Mucosa of gallbladder (tissue), 1 donor: ENCODE data around the gene SLC49A3. TPM values are rescaled to one million over a fixed set of nuclear protein-coding genes. Genes with fewer than 3 reads are reported as not detected.
"Not testable (repeated sequence)": the region's sequence is repeated elsewhere in the genome, so short reads cannot be mapped to it uniquely, and the experiment has no call there.

Experiments used
- DNase-seq: peaks from one replicate; pipeline ENCODE4 v3.0.0-alpha.2; 2020; ENCODE audit warnings: low spot score
- total RNA-seq: library from RNA; stranded (reverse); gene quantifications from one replicate; pipeline ENCODE4 v1.2.1, GENCODE V29; 2021
- donor health status: DM: no; HTN: no; CAD: no.

SLC49A3 gene
- total RNA-seq, 1 donor from 2014 or later, result 13.9 TPM

DNA sequence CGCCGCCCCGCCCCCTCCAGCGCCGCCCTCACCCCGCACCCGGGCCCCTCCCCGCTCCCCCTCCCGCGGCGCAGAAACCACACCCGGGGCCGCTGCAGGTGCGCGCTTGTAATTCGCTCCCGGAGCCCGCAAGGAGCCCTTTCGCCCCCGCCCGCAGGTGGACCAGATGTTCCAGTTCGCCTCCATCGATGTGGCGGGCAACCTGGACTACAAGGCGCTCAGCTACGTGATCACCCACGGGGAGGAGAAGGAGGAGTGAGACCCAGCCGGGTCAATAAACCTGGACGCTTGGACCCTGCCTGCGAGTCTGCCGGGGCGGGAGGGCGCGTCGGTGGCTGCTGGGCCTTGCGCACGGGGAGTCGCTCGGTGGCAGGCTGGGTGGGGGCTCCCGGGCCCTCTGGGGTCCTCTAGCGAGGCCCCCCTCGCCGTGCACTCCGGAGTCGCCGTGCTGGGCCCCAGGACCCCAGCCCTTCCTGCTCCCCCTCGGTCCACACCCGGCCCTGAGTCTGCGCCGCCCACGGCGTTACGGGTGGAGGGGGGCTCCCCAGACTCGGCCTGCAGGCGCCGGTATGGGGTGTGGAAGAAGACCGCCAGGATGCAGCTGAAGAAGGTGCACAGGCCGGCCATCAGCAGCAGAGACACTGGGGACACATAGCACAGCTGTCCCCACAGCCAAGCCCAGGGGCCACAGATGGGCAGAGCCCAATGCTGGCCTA, 7.1 kb downstream of the SLC49A3 start:
- DNase-seq, result no peak

DNA sequence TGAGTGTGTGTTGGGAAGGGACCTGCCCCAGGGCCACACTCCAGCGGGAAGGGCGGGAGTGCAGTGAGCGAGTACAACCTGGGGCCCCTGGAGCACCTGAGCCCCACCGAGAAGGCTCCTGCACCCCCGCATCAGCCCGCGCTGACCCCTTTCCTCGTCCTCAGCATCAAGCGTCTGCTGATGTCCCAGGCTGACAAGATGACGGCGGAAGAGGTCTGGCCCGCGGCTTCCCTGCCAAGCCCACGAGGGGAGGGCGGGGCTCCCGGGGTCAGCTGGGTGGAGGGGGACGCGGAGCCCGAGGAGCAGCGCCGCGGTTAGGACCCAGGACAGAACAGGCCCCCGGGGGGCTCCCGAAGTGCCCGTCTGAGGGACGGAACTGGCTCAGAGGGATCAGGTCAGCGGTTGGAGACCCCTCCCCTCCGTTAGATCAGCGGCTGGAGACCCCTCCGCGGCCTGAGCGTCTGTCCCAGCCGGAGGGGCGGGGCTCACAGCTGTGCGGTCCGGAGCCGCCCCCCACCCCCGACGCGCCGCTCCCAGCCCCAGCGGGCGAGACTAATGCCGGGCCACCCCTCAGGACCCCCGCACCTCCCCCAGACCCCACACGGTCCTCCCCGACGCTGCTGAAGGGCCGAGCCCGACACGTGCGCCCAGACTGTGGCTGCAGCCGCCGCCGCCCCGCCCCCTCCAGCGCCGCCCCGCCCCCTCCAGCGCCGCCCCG, 7.9 kb downstream of the SLC49A3 start:
- DNase-seq, result no peak

DNA sequence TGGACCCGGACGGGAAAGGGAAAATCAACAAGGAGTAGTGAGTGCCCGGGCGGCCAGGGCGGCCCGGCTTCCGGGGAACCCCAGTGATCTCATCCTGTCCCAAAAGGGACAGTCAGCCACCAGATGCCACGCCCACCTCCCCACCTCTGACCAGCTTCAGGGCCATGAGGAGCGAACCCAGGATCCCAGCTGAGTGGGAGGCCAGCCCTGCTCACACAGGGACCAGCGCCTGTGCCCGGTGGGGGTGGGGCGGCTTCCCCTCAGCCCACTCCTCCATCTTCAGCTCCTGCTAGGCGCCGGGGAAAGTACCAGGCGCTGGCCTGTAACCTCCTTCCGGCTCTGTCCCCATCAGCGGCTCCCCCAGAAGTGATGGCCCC, 8.4 kb downstream of the SLC49A3 start:
- DNase-seq, result no peak

DNA sequence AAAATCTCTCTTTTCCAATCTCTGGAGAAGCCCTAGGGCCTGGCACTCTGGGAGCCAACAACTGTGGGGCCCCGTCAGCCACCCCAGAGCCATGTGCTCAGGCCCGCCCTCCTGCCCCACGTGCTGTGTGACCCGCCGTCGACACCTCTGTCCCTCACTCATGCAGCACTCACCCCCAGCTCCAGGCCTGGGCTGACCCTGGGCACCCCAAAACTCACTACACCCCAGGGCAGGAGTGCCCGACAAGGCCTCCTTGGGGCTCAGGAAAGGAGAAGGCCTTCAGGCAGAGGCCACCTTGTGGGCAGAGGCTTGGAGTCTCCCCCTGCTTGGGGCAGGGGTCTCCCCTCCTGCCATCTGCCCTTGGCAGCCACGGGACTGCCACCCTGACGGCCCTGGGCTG, 8.9 kb downstream of the SLC49A3 start:
- no peak for DNase-seq

DNA sequence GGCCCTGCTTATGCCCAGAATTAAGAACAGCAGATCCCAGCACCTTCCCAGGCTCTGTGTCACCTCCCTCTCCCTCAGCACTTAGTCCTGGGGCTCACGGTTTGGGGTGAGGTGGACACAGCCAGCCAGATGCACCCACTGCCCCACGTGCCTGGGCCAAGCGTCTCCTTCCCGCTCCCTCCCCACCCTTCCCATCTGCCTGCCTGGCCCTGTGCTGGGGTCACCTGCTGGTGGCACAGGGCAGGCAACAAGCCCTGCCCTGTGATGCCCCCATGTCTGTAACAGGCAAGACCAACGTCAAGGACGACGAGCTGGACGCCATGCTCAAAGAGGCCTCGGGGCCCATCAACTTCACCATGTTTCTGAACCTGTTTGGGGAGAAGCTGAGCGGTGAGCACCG, 9.3 kb downstream of the SLC49A3 start:
- no peak for DNase-seq

DNA sequence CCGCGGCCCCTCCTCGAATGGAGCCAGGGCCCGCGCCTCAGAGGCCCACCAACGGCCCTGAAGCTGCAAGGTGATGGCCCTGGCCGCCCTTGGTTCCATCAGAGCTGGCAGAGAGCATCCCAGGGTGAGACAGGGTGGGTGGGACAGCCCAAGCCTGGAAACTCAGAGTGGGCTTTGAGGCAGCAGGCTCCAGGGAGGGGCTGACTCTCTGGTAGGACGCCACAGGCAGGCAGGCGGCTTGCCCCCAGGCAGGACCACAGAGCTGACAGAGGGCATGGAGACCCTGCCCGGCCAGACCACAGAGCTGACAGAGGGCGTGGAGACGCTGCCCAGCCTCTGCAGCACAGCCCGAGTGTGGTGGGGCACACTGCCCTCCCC, 9.9 kb downstream of the SLC49A3 start:
- DNase-seq, result no peak

DNA sequence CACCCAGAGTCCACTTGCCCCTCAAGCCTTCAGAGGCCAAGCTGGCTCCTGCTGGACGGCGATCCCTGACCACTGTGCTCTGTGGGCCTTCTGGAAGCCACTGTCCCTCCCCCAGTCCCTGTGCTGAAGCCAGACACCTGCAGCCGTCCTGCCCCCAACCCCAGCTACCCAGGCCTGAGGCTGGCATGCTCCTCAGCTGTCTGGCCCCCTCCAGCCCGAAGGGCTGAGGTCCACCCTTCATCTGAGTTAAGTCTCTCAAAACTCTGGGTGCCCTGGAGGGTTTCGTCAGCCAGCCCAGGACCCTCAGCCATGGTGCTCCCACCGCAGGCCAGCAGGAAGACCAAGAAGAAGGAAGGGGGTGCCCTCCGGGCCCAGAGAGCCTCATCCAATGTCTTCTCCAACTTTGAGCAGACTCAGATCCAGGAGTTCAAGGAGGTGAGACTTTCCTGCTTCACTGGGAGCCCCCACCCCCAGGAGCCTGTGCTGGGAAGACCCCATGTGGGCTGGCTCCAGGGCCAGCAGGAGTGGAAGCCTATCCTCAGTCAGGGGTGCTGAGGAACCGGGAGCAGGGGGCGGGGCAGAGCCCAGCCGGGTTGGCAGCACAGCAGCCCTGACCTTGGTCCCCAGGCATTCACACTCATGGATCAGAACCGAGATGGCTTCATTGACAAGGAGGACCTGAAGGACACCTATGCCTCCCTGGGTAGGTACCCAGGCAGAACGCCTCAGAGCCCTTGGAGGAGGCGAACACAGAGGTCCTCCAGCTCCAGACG, 10.4 kb downstream of the SLC49A3 start:
- DNase-seq, result no peak

DNA sequence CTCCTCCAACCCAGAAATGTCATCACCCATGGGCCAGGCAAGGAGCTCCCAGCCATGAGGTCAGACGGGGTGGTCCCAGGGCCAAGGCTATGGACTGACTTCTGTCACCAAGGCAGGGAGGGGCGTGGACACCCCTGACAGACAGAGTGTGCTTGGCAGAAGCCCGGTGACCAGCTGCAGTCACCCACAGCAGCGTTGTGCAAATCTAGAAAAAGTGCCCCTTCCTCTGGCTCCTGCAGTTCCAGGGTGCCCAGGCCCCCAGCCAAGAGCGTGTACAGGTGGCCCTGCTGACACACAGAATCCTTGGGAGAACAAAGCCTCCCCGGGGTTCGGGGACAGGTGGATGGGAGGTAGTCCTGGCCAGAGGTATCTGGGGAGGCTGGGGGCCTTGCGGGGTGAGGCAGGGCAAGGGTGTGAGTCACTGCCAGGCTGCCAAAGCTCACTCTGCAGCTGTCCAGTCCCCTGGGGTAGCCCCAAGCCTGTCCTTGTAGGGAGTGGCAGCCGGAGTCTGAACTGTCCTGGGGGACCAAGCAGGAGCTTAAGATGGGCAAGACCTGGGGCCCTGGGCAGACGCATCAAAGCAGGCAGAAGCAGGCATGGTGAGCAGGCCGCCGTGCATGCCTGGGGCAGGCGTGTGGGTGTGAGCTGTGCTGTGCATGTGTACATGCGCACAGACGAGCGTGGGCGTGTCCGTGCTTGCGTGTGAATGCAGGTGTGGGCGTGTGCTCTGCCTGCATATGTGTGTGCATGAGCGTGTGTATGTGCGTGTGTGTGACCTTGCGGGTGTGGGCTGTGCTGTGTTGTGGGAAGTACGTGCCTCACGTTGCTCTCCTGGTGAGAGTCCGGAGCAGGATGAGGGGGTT, 11.3 kb downstream of the SLC49A3 start:
- DNase-seq, result peak; percentile 57

DNA sequence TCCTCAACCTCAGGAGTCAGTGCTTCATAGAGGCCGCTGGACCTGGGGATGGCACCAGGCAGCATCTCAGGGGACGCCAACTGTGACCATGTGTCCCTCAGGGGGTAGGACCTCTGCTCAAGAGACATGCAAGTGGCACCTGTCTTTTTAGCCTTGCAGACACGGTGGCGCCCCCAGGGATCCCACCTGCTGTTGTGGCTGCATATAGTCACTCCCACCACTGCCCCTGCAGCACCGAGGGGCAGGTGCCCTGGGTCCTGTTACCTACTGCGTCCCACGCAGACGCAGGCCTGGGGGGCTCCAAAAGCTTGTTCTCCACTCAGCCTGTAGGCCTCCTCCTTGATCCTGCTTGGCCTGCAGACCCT, 12.1 kb downstream of the SLC49A3 start:
- DNase-seq, result no peak

DNA sequence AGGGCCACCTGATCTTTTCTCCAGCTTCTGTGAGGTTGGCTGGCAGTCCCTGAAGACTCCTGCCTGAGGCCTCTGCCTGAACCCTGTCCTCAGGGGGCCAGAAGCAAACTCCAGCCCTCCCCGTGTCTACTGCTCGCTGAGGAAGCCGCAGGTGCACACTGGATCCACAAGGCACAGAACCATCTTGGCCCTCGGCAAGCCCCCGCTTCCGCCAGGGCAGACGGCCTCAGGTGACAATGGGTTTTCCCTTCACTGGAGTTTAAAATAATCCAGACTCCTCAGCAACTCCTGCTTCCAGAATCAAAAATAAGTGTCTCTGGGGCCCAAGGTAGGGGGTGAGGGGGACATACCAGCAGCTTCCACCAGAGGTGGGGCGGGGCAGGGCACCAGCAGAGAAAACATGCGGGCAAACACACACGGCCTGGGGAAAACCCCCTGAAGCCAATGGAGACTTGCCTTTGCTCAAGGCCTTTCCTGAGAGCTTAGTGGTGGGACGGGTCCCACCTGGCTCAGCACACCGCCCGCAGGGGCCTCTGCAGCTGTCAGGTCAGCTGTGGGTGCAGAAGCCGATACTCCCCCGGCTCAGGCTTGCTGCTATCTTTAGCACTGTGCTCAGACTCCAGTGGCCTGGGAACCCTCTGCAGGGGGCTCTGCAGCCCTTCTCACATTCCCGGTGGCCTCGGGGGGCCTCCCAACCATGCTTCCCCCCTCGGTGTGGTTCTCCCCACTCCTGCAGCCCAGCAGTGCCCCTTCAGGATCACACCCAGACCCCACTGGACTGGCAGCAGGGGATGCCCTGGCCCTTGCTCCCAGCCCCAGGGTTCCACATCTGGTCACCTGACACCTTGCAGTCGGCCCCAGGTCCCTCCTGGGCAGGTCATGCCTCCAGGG, 12.7 kb downstream of the SLC49A3 start:
- no peak for DNase-seq

DNA sequence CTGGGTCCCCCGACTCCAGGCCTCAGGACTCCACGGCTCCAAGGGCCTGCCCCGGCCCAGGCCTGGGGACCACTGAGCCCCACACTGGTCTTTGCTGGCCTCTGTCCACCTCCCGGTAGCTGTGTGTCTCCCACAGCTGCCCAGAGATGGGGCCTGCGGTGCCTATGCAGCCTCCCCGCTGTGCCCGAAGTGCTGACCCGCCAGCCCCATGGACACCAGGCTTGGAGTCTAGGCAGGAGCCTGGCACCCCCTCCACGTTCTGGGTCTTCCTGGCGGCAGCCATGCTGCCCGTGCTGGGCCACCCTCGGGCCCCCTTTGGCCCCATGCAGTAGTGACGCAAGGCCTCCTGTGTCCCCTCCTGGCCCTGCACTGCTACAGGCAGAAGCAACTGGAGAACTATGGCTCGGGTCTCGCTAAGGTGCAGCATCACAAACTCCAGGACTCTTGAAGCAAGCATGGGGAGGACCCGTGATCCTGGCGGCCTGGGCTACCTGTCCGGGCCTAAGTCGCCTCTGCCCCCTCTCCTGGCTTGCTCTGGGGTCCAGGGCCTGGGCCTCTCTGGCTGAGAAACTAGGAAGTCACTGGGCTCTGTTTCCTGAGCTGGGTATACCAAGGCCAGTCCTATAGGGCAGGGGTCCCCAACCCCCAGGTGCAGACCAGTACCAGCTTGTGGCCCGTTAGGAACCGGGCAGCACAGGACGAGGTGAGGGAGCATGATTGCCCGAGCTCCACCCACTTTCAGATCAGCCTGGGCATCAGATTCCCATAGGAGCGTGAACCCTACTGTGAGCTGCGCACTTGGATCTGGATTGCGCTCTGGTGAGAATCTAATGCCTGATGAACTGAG, 13.7 kb downstream of the SLC49A3 start:
- DNase-seq, result no peak

DNA sequence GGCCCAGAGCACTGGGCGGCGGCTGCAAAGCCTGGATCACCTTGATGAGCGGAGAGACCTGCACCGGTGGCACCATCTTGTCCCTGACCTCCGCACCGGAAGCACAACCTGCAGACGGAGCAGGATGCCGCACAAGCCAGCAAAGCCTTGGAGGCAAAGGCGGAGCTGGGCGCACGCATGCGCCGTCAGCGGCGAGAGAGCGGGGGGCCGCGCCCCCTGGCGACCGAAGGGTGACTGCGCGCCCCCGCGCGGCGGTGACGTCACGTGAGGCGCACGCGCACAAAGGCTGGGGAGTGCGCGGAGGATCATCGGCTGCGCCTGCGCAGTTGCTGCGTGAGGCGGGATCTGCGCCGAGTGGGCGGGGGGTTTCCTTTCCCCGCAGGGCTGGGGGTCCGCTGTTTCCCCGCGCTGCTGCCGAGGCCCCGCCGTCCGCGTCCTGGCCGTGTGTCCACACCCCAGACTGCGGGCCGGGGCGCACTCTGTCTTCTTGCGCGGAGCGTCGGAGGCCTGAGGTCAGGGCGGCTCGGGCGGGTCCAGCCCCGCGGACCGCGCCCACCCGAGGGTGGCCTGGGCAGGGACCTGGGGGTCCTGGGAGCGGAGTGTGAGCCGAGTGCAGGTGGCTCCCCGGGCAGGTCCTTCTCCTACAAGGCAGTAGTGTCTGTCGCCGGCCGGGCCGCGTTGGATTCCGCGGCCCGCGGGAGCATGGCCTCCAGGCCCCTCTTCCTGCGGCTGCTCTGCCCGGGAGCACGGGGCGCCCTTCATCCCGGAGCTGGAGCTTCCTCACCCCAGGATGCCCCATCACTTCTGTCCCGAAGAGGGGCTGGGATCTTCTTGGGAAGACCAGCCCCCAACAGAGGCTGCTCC, 14.5 kb downstream of the SLC49A3 start, which contains the start of the genes ATP5ME and MYL5:
ATP5ME (minus strand) TSS at position 105 of the 864 bp plus-strand sequence; CDS start at position 76, 29 bp downstream.
MYL5 (plus strand) TSS at position 371 of the 864 bp plus-strand sequence. CDS start 3,485 bp downstream, outside the sequence.
- peak; percentile 97 for DNase-seq

DNA sequence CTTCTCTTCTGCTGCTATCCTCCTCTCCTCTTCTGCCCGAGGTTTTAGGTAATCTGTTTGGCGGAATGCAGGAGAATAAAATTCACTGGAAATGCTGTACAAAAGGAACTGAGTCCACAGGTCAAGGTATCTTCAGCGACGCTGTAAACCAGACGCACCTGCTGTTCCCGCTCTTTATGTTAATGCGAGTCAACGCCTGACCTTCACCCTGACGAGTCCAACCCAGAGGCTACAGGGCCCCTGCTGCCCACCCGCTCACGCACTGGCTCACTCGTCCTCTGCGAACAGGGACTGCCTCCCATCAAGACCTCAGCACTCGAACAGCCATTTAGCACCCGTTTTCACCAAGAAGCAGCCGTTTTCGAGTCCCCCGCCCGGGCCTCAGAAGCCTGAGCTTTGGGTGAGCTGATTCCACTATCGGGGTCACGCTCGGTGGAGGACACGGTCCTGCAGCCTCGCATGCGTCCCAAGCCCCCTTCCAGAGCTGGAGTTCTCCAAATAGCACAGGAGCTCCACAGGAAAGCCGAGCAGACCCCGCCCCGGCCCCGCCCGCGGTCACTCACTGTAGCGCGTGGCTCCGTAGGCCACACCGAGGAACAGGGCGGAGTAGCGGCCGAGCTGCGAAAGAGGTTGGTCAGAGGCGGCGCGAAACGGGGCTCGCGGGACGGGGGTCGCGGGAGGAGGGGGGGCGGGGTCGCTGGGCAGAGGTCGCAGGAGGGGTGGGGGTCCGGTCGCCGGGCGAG, 15.4 kb downstream of the SLC49A3 start:
- DNase-seq, result no peak

DNA sequence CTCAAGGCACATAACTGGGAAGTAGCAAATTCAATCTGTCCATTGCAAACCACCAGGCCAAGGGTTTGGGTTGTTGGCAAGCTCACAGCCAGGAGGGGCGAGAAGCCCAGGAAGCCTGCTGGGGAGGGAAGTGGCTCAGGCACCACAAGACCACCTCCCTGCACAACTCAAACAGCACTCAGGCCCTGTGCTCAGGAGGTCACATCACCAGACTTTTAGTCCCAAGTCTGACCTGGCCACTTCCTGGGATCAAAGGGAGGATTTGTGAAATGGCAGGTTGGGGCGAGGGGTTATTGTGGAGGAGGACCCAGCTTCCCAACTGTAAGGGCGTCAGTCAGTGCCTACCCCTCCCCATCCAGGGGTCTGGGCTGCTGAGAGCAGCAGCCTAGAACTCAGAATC, 17.2 kb downstream of the SLC49A3 start:
- DNase-seq, result no peak

DNA sequence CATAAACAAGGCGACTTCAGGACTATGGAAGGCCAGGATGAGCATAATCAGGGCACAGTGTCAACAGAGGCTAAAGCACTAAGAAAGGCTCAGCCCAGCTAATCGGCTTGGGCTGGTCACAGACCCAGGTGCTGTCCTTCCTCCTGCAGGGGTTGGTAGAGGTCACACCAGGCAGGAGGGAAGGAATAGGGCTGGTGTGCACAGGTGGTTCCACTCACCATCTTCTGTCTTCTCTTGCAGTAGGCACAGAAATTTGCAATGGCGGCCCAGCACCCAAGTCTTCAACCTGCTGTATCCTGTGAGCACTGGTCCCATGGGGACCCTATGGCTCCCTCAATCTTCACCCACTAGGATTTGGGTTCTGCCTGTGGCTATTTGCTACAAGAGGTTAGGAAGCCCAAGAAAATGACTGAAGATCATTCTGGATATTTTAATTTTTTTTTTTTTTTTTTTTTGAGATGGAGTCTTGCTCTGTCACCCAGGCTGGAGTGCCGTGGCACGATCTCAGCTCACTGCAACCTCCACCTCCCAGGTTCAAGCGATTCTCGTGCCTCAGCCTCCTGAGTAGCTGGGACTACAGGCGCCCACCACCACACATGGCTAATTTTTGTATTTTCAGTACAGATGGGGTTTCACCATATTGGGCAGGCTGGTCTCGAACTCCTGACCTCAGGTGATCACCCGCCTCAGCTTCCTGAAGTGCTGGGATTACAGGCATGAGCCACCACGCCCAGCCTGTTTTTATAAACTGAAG, 19.0 kb downstream of the SLC49A3 start:
- not testable (repeated sequence) for DNase-seq

DNA sequence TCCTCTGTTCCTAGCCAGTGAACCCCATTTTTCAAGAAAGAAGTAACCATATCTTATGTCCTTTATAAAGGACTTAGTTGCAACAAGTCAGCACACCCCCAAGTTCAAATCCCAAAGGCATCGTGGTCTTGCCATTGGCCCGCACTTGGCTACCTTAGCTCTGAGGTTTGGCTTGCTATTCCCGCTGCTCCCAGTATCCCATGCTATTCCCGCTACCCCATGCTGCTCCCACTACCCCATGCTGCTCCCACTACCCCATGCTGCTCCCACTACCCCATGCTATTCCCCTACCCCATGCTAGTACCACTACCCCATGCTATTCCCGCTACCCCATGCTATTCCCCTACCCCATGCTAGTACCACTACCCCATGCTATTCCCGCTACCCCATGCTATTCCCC, 20.7 kb downstream of the SLC49A3 start:
- not testable (repeated sequence) for DNase-seq

DNA sequence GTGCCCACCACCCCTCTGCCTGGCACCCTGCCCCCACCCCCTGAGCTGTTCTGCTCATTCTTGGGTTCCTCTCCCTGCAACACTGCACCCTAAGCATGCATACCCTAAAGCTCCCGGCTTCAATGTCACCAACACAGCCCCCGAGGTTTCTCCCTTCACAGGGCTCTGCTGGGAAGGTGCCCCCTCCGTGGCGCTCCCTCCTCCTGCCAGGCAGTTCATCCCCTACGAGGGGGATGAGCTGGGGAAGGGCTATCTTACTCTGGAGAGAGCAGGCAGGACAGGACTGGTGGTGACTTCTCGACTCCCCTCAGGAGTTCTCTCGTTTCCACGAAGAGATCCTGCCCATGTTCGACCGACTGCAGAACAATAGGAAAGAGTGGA, 21.4 kb downstream of the SLC49A3 start:
- DNase-seq, result no peak
